ENCODE results near the gene NEK3. TPM values are rescaled to one million over a fixed set of nuclear protein-coding genes. Genes with fewer than 3 reads are reported as not detected.

Gene NEK3
- total RNA-seq, 1 experiment from 2014 or later, result 12.0 TPM

- Histone ChIP-seq H3K9me3 (ENCODE audit: control insufficient read depth, insufficient read depth, low read depth, low read length) (no peaks in the 10 kb centered on the region), H3K27me3 (ENCODE audit: control insufficient read depth, insufficient read depth, low read length) (no peaks in the 10 kb centered on the region), H3K4me1 (ENCODE audit: control insufficient read depth, insufficient read depth, low read length) (peaks cover 3% of the 10 kb centered on the region), H3K4me3 (ENCODE audit: low read depth in 2 of 2, low read length in 2 of 2) (no peak overlapping the region), H3K27ac (ENCODE audit: low read length) (no peak overlapping the region), H3K36me3 (ENCODE audit: control insufficient read depth, insufficient read depth, low read length) (no peaks in the 10 kb centered on the region; the same call in 1 of the 2 replicates)
- POLR2A ChIA-PET, result interaction anchor here (0.6 kb wide), 1 partner anchor 270 kb away, joined by 4 read pairs; no protein-coding TSS in a partner anchor
- DNase-seq (ENCODE audit: low read depth, low spot score), result no peak
- intact Hi-C loops (cut with micrococcal nuclease; ENCODE audit: unreplicated experiment), result no loop called here
- ATAC-seq, result no peak
- CTCF ChIA-PET, result no interaction called here
- BruUV-seq (replicated peaks), result no TSS peak
- in situ Hi-C loops (cut with HindIII; ENCODE audit: low pct_unique_long_range_greater_than_20kb, low sequenced_read_pairs), result no loop called here
- TF ChIP-seq, protein P1, sequence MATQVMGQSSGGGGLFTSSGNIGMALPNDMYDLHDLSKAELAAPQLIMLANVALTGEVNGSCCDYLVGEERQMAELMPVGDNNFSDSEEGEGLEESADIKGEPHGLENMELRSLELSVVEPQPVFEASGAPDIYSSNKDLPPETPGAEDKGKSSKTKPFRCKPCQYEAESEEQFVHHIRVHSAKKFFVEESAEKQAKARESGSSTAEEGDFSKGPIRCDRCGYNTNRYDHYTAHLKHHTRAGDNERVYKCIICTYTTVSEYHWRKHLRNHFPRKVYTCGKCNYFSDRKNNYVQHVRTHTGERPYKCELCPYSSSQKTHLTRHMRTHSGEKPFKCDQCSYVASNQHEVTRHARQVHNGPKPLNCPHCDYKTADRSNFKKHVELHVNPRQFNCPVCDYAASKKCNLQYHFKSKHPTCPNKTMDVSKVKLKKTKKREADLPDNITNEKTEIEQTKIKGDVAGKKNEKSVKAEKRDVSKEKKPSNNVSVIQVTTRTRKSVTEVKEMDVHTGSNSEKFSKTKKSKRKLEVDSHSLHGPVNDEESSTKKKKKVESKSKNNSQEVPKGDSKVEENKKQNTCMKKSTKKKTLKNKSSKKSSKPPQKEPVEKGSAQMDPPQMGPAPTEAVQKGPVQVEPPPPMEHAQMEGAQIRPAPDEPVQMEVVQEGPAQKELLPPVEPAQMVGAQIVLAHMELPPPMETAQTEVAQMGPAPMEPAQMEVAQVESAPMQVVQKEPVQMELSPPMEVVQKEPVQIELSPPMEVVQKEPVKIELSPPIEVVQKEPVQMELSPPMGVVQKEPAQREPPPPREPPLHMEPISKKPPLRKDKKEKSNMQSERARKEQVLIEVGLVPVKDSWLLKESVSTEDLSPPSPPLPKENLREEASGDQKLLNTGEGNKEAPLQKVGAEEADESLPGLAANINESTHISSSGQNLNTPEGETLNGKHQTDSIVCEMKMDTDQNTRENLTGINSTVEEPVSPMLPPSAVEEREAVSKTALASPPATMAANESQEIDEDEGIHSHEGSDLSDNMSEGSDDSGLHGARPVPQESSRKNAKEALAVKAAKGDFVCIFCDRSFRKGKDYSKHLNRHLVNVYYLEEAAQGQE (IDR thresholded peaks at IDR 0.05; ENCODE audit: insufficient read depth in 1 of 2, low read depth in 2 of 2, low read length in 1 of 2), result no peak
- TF ChIP-seq POLR2AphosphoS5 (IDR thresholded peaks at IDR 0.05; ENCODE audit: low read depth, low read length) (no peak), SIN3A (IDR thresholded peaks at IDR 0.05; ENCODE audit: borderline replicate concordance, insufficient read depth, low read depth, low read length) (no peak), TCF7L2 (IDR thresholded peaks at IDR 0.05; ENCODE audit: low read depth, low read length) (no peak)
- TF ChIP-seq, protein P2, sequence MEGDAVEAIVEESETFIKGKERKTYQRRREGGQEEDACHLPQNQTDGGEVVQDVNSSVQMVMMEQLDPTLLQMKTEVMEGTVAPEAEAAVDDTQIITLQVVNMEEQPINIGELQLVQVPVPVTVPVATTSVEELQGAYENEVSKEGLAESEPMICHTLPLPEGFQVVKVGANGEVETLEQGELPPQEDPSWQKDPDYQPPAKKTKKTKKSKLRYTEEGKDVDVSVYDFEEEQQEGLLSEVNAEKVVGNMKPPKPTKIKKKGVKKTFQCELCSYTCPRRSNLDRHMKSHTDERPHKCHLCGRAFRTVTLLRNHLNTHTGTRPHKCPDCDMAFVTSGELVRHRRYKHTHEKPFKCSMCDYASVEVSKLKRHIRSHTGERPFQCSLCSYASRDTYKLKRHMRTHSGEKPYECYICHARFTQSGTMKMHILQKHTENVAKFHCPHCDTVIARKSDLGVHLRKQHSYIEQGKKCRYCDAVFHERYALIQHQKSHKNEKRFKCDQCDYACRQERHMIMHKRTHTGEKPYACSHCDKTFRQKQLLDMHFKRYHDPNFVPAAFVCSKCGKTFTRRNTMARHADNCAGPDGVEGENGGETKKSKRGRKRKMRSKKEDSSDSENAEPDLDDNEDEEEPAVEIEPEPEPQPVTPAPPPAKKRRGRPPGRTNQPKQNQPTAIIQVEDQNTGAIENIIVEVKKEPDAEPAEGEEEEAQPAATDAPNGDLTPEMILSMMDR (IDR thresholded peaks at IDR 0.05), result no peak
Observed at GRCh38 chr13:52161181-52161646, 1.8 kb upstream of the NEK3 start.

DNA sequence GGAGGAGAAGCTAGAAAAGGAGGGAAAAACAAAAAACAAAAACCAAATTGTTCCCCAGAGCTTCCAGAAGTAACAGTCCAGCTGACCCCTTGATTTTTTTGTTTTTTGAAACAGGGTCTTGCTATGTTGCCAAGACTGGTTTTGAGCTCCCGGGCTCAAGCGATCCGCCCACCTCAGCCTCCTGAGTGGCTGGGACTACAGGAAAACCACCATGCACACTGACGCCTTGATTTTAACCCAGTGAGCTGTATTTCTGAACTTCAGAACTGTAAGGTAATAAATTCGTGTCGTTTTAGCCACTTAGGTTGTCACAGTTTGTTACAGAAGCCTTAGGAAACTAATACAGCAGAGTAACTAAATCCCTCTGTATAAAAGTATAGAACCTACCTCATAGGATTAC, 1.1 kb upstream of the NEK3 start:
- no peaks in the 10 kb centered on the region for H3K9me3 ChIP-seq (ENCODE audit: control insufficient read depth, insufficient read depth, low read depth, low read length)
- TF ChIP-seq, protein P2 (IDR thresholded peaks at IDR 0.05), result no peak
- TF ChIP-seq SIN3A (IDR thresholded peaks at IDR 0.05; ENCODE audit: borderline replicate concordance, insufficient read depth, low read depth, low read length), result no peak
- TF ChIP-seq, protein P1 (IDR thresholded peaks at IDR 0.05; ENCODE audit: insufficient read depth in 1 of 2, low read depth in 2 of 2, low read length in 1 of 2), result no peak
- TF ChIP-seq POLR2AphosphoS5 (IDR thresholded peaks at IDR 0.05; ENCODE audit: low read depth, low read length), result no peak
- TF ChIP-seq TCF7L2 (IDR thresholded peaks at IDR 0.05; ENCODE audit: low read depth, low read length), result no peak
- H3K4me3 ChIP-seq (ENCODE audit: low read depth in 2 of 2, low read length in 2 of 2), result no peak overlapping the region
- POLR2A ChIA-PET, result interaction anchor here (0.6 kb wide), 1 partner anchor 270 kb away, joined by 4 read pairs; no protein-coding TSS in a partner anchor
- CTCF ChIA-PET, result interaction anchor here (0.6 kb wide), 1 partner anchor 290 kb away, joined by 7 read pairs; no protein-coding TSS in a partner anchor
- BruUV-seq (replicated peaks), result no TSS peak
- no peak for ATAC-seq
- H3K36me3 ChIP-seq (ENCODE audit: control insufficient read depth, insufficient read depth, low read length), result no peaks in the 10 kb centered on the region; the same call in 1 of the 2 replicates
- peaks cover 3% of the 10 kb centered on the region for H3K4me1 ChIP-seq (ENCODE audit: control insufficient read depth, insufficient read depth, low read length)
- H3K27me3 ChIP-seq (ENCODE audit: control insufficient read depth, insufficient read depth, low read length), result no peaks in the 10 kb centered on the region
- intact Hi-C loops (cut with micrococcal nuclease; ENCODE audit: unreplicated experiment), result no loop called here
- no peak for DNase-seq (ENCODE audit: low read depth, low spot score)
- in situ Hi-C loops (cut with HindIII; ENCODE audit: low pct_unique_long_range_greater_than_20kb, low sequenced_read_pairs), result no loop called here
- no peak overlapping the region for H3K27ac ChIP-seq (ENCODE audit: low read length)
